B cell (primary cell): ENCODE data around the gene PMM1. TPM values are rescaled to one million over a fixed set of nuclear protein-coding genes. Genes with fewer than 3 reads are reported as not detected.

Source experiments
- ATAC-seq: fragments of 200-7000 bp; cut with Tn5 transposase; one replicate; pipeline ENCODE4 v1.10.0; 2021; ENCODE audit warnings: low read depth, mild to moderate bottlenecking, moderate number of reproducible peaks, moderate library complexity
- CTCF ChIA-PET: fragments of 350-600 bp; sonication (Branson Sonifier 250); formaldehyde crosslinking; loops from one replicate; lab custom pipeline; 2021; ENCODE audit warnings: antibody characterized with exemption, inconsistent platforms; lab: Charles Lee
- POLR2A ChIA-PET: fragments of 350-600 bp; sonication (Branson Sonifier 250); formaldehyde crosslinking; loops from one replicate; lab custom pipeline; 2021; ENCODE audit warnings: antibody characterized with exemption; lab: Charles Lee
- DNase-seq: peaks from one replicate; pipeline ENCODE4 v3.0.0; 2013
- H2AFZ ChIP-seq: 2 replicates; pipeline ENCODE4 v1.6.1; 2012; ENCODE audit warnings: mild to moderate bottlenecking, low read depth, low read length; ENCODE audit not compliant: insufficient read depth, poor library complexity, severe bottlenecking
- H3K27ac ChIP-seq, 2 donors: 1 replicate in 1 of 2; 2 replicates in 1 of 2; pipeline ENCODE4 v1.5.1; 2012 to 2013; ENCODE audit warnings: low read length in 2 of 2, mild to moderate bottlenecking in 2 of 2, moderate library complexity in 1 of 2
- H3K27me3 ChIP-seq, 4 experiments: fragments of 200-600 bp in 1 of 4; sonication (generic) in 1 of 4; replicated peaks in 1 of 4; 1 replicate in 2 of 4; 2 replicates in 2 of 4; pipeline versions ENCODE4 v1.6.1 to v1.7.0; 2013 to 2016; ENCODE audit warnings: low read length in 3 of 4, mild to moderate bottlenecking in 2 of 4, mixed read lengths in 1 of 4, moderate library complexity in 1 of 4; ENCODE audit not compliant: insufficient read depth in 4 of 4, control insufficient read depth in 3 of 4; ENCODE audit errors: control extremely low read depth in 1 of 4
- H3K36me3 ChIP-seq, 2 experiments: replicated peaks in 1 of 2; 1 replicate in 1 of 2; 2 replicates in 1 of 2; pipeline versions ENCODE4 v1.6.1 to v1.7.1; 2013; ENCODE audit warnings: low read length in 1 of 2; ENCODE audit not compliant: insufficient read depth in 2 of 2, control insufficient read depth in 1 of 2; ENCODE audit errors: control extremely low read depth in 1 of 2, extremely low read depth in 1 of 2
- H3K4me1 ChIP-seq, 2 donors: fragments of 200-600 bp in 1 of 2; sonication (generic) in 1 of 2; 1 replicate in 1 of 2; 2 replicates in 1 of 2; pipeline versions ENCODE4 v1.5.1 to v1.6.1; 2013 to 2017; ENCODE audit warnings: low read length in 2 of 2; ENCODE audit not compliant: control insufficient read depth in 2 of 2, insufficient read depth in 2 of 2
- H3K4me2 ChIP-seq: replicated peaks from 2 replicates; pipeline ENCODE3; 2012; ENCODE audit warnings: mild to moderate bottlenecking, low read depth, low read length; ENCODE audit not compliant: poor library complexity, severe bottlenecking
- H3K4me3 ChIP-seq, 5 experiments: fragments of 200-600 bp in 1 of 5; sonication (generic) in 1 of 5; 1 replicate in 3 of 5; 2 replicates in 2 of 5; pipeline versions ENCODE4 v1.5.1 to v1.7.0; 2011 to 2016; ENCODE audit warnings: low read length in 4 of 5, mild to moderate bottlenecking in 4 of 5, low read depth in 2 of 5, control low read depth in 1 of 5, moderate library complexity in 1 of 5; ENCODE audit not compliant: insufficient read depth in 1 of 5; ENCODE audit errors: control extremely low read depth in 1 of 5, extremely low read depth in 1 of 5
- H3K79me2 ChIP-seq: fragments of 200-600 bp; sonication (generic); one replicate; pipeline ENCODE4 v1.6.0; 2016; ENCODE audit warnings: low read length; ENCODE audit not compliant: control insufficient read depth, insufficient read depth
- H3K9ac ChIP-seq: fragments of 200-600 bp; sonication (generic); 2 replicates; pipeline ENCODE4 v1.6.1; 2017; ENCODE audit warnings: mild to moderate bottlenecking, low read length, moderate library complexity
- H3K9me3 ChIP-seq, 3 donors: one replicate each; pipeline versions ENCODE4 v1.6.1 to v1.7.1; 2013; ENCODE audit warnings: low read length in 2 of 3; ENCODE audit not compliant: control insufficient read depth in 2 of 3, insufficient read depth in 1 of 3; ENCODE audit errors: control extremely low read depth in 1 of 3
- H4K20me1 ChIP-seq: 2 replicates; pipeline ENCODE4 v1.6.0; 2012; ENCODE audit warnings: mild to moderate bottlenecking, low read length; ENCODE audit not compliant: insufficient read depth, control insufficient read depth, poor library complexity, severe bottlenecking
- H3K27ac Mint-ChIP-seq: one replicate; pipeline ENCODE4 v1.8.0; 2021; ENCODE audit warnings: mixed read lengths
- H3K27me3 Mint-ChIP-seq: one replicate; pipeline ENCODE4 v1.8.0; 2021; ENCODE audit warnings: mixed read lengths
- H3K4me1 Mint-ChIP-seq: one replicate; pipeline ENCODE4 v1.8.0; 2021; ENCODE audit warnings: mixed read lengths
- H3K4me3 Mint-ChIP-seq: one replicate; pipeline ENCODE4 v1.8.0; 2021; ENCODE audit warnings: mixed read lengths
- H3K9me3 Mint-ChIP-seq: one replicate; pipeline ENCODE4 v1.8.0; 2022; ENCODE audit warnings: mixed read lengths; ENCODE audit not compliant: insufficient read depth
- EZH2 ChIP-seq: IDR thresholded peaks from 2 replicates; pipeline ENCODE4 v1.6.1; 2012; ENCODE audit warnings: borderline replicate concordance, low read depth, mild to moderate bottlenecking, moderate library complexity, low read length; ENCODE audit not compliant: insufficient read depth, poor library complexity, severe bottlenecking
- WGBS: methylation state at CpG from one replicate; pipeline ENCODE4 v1.1.5; 2013; ENCODE audit warnings: missing lambda C conversion rate; ENCODE audit not compliant: insufficient coverage; 5-methylcytosine and 5-hydroxymethylcytosine counted together
- intact Hi-C: fragments of 100-400 bp; cut with micrococcal nuclease; formaldehyde crosslinking; loops from one replicate; pipeline ENCODE4 v1.10.0; 2022
- polyA plus RNA-seq: library from polyadenylated mRNA; depleted of rRNA; stranded (reverse); fragments of >200 nt; gene quantifications from 2 replicates; pipeline ENCODE4 v1.2.3, GENCODE V29; 2012
- total RNA-seq, 2 donors: library from RNA; stranded (reverse); fragments of 120-200 nt in 1 of 2; gene quantifications; 1 replicate in 1 of 2; 2 replicates in 1 of 2; pipeline versions ENCODE4 v1.2.3 to v1.2.4, GENCODE V29; 2013 to 2022
- TF ChIP-seq, protein P1 (sequence below): fragments of 200-600 bp; IDR thresholded peaks from one replicate; pipeline ENCODE4 v1.8.0; 2022; ENCODE audit warnings: antibody characterized with exemption, mild to moderate bottlenecking

The PMM1 gene
- total and polyA plus RNA-seq, 2 donors (not counting 1 experiment from before 2014, with no cell fraction given) = 23.3 to 24.8 TPM

DNA sequence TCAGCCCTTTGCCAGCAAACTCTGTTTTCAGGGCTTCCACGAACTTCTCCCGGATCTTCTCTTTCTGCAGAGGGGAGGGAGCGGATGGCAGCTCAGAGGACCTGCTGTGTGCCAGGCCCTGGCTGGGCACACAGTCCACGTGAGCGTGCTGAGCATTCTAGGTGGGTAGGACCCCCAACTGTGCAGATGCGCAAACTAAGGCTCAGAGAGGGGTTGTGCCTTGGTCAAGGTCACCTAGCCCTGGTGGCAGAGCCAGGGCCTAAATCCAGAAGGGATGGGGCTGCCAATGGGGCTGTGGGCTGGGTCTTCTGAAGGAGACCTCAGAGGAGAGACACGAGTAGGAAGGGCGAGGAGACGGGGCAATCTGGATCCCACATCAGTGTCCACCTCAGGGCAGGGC lies 10.8 kb downstream of the PMM1 start:
- Mint-ChIP-seq H3K27ac (no peak overlapping the region), H3K4me3 (no peak overlapping the region), H3K27me3 (no peaks in the 10 kb centered on the region), H3K9me3 (no peaks in the 10 kb centered on the region), H3K4me1 (no peaks in the 10 kb centered on the region)
- Histone ChIP-seq H3K4me1 (no peaks in the 10 kb centered on the region), H3K4me2 (no peak overlapping the region), H4K20me1 (no peaks in the 10 kb centered on the region), H3K9ac (no peak overlapping the region), H3K9me3 (no peaks in the 10 kb centered on the region), H3K27me3 (no peaks in the 10 kb centered on the region), H3K4me3 (no peak overlapping the region), H3K36me3 (peaks cover 0 to 20% of the 10 kb centered on the region in 2 experiments), H3K27ac (no peak overlapping the region), H3K79me2 (no peaks in the 10 kb centered on the region), H2AFZ (no peak overlapping the region)
- WGBS = 98% methylated on average over 8 of the region's 9 CpGs
- CTCF ChIA-PET = no interaction called here
- no peak for DNase-seq
- POLR2A ChIA-PET = interaction anchor here (0.6 kb wide), 1 partner anchor 314 kb away, joined by 3 read pairs; no protein-coding TSS in a partner anchor
- no peak for TF ChIP-seq EZH2
- TF ChIP-seq, protein P1, sequence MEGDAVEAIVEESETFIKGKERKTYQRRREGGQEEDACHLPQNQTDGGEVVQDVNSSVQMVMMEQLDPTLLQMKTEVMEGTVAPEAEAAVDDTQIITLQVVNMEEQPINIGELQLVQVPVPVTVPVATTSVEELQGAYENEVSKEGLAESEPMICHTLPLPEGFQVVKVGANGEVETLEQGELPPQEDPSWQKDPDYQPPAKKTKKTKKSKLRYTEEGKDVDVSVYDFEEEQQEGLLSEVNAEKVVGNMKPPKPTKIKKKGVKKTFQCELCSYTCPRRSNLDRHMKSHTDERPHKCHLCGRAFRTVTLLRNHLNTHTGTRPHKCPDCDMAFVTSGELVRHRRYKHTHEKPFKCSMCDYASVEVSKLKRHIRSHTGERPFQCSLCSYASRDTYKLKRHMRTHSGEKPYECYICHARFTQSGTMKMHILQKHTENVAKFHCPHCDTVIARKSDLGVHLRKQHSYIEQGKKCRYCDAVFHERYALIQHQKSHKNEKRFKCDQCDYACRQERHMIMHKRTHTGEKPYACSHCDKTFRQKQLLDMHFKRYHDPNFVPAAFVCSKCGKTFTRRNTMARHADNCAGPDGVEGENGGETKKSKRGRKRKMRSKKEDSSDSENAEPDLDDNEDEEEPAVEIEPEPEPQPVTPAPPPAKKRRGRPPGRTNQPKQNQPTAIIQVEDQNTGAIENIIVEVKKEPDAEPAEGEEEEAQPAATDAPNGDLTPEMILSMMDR = no peak
- intact Hi-C loops = no loop called here
- no peak for ATAC-seq

DNA sequence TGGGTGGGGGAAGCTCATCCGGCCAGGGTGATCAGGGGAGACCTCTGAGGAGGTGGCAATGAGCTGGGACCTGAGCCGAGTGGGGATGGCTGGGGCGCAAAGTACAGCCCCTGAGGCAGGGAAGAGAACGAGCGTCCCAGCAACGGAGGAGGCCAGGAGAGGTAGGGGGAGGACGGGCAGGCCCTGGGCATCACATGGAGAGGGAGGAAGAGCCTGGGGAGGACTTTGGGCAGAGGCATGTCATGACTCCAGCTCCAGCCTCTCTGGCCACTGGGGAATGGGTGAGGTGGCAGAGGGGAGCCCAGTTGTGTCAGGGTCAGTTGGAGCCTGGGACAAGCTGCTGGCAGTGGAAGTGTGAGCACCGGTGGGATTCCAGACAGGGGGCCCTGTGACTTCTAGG lies 11.5 kb downstream of the PMM1 start:
- Mint-ChIP-seq H3K4me1 (no peaks in the 10 kb centered on the region), H3K27me3 (no peaks in the 10 kb centered on the region), H3K4me3 (no peak overlapping the region), H3K9me3 (no peaks in the 10 kb centered on the region), H3K27ac (no peak overlapping the region)
- intact Hi-C loops = no loop called here
- TF ChIP-seq, protein P1 = no peak
- no peak for TF ChIP-seq EZH2
- ATAC-seq = no peak
- H3K9ac ChIP-seq = no peak overlapping the region
- ChIA-PET POLR2A (no interaction called here), CTCF (interaction anchor here (1.3 kb wide), 1 partner anchor 175 kb away, joined by 4 read pairs; no protein-coding TSS in a partner anchor)
- no peaks in the 10 kb centered on the region for H3K27me3 ChIP-seq
- no peak overlapping the region for H2AFZ ChIP-seq
- H3K9me3 ChIP-seq = no peaks in the 10 kb centered on the region
- peaks cover 0 to 16% of the 10 kb centered on the region in 2 experiments for H3K36me3 ChIP-seq
- H3K4me1 ChIP-seq = no peaks in the 10 kb centered on the region
- H3K79me2 ChIP-seq = no peaks in the 10 kb centered on the region
- H3K4me2 ChIP-seq = no peak overlapping the region
- no peak overlapping the region for H3K4me3 ChIP-seq
- no peak overlapping the region for H3K27ac ChIP-seq
- no peak for DNase-seq
- WGBS = 98% methylated on average over 8 of the region's 8 CpGs
- H4K20me1 ChIP-seq = no peaks in the 10 kb centered on the region
